ENCODE results near the gene ABHD13.
A peak's percentile ranks its signal among the peaks of the same experiment; 100 is the strongest.

The ABHD13 gene

DNA sequence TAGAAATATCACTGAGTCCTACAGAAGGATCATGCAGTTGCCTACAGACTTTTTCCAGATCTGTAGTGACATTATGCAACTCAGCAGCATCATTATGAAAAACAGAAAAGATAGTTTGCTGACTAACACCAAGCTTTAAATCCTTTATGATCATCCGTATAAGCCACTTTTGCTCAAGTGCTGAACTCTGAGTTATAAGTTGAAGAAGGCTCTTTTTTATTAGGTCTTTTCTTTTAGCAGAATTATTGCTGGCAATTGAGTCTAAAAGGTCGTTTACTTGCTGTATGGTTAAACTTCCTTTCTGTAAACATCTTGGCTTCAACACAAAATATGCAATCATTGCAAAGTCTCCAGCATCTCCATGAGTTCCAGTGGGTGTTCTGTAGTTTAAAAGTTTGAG, 7.6 kb upstream of the ABHD13 start:
- H3K4me3 ChIP-seq (ENCODE audit: low read depth, low read length) = no peak overlapping the region
- TF ChIP-seq, protein P1, sequence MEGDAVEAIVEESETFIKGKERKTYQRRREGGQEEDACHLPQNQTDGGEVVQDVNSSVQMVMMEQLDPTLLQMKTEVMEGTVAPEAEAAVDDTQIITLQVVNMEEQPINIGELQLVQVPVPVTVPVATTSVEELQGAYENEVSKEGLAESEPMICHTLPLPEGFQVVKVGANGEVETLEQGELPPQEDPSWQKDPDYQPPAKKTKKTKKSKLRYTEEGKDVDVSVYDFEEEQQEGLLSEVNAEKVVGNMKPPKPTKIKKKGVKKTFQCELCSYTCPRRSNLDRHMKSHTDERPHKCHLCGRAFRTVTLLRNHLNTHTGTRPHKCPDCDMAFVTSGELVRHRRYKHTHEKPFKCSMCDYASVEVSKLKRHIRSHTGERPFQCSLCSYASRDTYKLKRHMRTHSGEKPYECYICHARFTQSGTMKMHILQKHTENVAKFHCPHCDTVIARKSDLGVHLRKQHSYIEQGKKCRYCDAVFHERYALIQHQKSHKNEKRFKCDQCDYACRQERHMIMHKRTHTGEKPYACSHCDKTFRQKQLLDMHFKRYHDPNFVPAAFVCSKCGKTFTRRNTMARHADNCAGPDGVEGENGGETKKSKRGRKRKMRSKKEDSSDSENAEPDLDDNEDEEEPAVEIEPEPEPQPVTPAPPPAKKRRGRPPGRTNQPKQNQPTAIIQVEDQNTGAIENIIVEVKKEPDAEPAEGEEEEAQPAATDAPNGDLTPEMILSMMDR (IDR thresholded peaks at IDR 0.05; ENCODE audit: insufficient read depth, low read depth, low read length, missing control alignments) = no peak
- DNase-seq (ENCODE audit: low read depth) = no peak

DNA sequence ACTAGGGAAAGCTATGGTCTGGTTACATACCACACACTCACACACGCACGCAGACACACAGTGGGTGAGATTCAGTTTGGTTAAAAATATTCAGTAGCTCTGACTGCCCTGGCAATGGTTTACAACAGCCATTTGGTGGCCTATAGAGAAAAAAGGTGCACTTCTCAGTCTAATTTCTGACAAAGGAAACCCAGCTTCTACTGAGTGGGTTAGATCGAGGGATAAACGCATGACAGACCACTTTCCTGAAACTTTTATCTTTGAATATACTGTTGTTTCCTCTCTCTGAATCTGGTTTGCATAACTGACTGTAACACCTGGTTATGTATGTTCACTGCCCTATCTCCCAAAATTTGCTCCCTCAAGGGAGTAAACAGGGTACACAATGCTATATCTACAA, 5.3 kb upstream of the ABHD13 start:
- TF ChIP-seq, protein P1 (IDR thresholded peaks at IDR 0.05; ENCODE audit: insufficient read depth, low read depth, low read length, missing control alignments) = no peak
- H3K4me3 ChIP-seq (ENCODE audit: low read depth, low read length) = no peak overlapping the region

DNA sequence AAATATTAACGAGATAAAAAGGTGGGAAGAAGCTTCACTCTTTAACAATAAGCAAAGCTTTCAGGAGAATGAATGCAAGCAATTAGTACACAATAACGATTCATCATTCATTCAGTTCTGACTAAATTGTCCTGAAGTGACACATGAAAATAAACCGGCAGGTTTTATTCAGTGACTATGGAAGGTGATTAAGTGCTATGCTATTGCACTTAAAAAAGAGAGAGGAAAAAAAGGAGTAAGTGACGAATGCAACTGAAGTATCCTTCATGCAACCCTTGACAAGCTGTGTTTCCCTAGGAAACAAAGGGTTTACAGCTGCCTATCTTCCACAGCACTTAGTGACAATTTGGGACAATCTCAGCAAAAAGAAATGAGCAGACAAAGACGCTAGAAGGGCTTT, 4.2 kb upstream of the ABHD13 start:
- H3K4me3 ChIP-seq (ENCODE audit: low read depth, low read length) = peak overlapping the region; percentile 53; the same call in 1 of the 2 replicates
- TF ChIP-seq, protein P1 (IDR thresholded peaks at IDR 0.05; ENCODE audit: insufficient read depth, low read depth, low read length, missing control alignments) = no peak
- DNase-seq (ENCODE audit: low read depth) = no peak

More for the DNA sequence above, 5.3 kb upstream of the ABHD13 start:
- DNase-seq (ENCODE audit: low read depth) = no peak

DNA sequence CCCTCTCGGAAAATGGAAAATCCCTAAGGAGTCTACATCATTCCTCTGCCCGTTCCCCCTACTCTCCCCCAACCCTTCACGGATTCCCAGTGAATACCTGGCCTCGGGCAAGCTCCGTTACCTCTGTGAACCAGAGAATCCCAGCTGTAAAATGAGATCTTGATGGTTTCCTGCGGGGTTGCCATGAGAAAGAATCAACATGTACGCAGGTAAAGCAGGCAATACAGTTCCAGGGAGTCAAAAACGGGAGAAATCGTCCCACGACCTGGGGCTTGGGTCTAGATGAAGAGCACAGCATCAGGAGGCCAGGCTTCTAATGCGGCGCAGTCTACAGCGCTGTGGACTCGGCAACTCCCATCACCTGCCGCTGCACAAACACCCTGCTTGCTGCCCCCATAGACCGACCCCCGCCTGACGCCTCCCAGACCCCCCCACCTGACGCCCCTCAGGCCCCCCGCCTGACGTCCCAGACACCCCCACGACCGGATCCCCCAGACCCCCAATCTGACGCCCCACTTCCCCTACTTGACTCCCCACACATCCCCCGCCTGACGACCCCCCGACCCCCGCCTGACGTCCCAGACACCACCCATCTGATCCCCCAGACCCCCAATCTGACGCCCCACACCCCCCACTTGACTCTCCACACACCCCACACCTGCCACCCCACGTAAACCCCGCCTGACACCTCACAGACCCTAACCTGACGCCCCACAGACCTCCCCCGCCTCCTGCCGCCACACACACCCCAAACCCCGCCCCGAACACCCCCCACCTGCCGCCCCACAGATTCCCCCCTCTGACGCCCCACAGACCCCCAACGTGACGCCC, 3.5 kb upstream of the ABHD13 start:
- peak overlapping the region; percentile 53 for H3K4me3 ChIP-seq (ENCODE audit: low read depth, low read length)
- TF ChIP-seq, protein P1 (IDR thresholded peaks at IDR 0.05; ENCODE audit: insufficient read depth, low read depth, low read length, missing control alignments) = no peak
- DNase-seq (ENCODE audit: low read depth) = peak; percentile 13

DNA sequence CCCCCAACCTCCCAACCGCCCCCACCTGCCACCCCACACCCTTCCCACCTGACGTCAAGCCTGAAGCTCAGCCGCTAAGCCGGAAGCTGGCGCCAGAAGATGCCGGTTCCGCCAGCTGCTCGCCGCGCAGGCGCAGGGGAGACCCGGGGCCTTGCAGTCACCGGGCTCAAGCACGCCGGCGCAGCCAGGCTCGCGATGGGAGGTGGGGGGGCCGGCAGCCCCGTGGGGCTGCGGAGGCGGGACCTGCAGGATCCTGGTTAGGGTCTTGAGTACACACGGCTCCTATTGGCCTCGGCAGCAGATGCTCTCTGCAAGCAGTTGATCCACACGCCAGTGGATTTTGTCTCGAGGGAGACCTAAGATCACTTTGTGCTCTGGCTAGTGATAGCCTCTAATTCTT, 2.8 kb upstream of the ABHD13 start, which contains the start of gene LIG4:
LIG4 (minus strand) TSS at position 101 of the 400 bp plus-strand sequence. CDS start 4,268 bp downstream, outside the sequence.
- peak within 1 kb of the TSS; percentile 73 for H3K4me3 ChIP-seq (ENCODE audit: low read depth, low read length)
- peak; percentile 97 for DNase-seq (ENCODE audit: low read depth)
- TF ChIP-seq, protein P1 (IDR thresholded peaks at IDR 0.05; ENCODE audit: insufficient read depth, low read depth, low read length, missing control alignments) = no peak

DNA sequence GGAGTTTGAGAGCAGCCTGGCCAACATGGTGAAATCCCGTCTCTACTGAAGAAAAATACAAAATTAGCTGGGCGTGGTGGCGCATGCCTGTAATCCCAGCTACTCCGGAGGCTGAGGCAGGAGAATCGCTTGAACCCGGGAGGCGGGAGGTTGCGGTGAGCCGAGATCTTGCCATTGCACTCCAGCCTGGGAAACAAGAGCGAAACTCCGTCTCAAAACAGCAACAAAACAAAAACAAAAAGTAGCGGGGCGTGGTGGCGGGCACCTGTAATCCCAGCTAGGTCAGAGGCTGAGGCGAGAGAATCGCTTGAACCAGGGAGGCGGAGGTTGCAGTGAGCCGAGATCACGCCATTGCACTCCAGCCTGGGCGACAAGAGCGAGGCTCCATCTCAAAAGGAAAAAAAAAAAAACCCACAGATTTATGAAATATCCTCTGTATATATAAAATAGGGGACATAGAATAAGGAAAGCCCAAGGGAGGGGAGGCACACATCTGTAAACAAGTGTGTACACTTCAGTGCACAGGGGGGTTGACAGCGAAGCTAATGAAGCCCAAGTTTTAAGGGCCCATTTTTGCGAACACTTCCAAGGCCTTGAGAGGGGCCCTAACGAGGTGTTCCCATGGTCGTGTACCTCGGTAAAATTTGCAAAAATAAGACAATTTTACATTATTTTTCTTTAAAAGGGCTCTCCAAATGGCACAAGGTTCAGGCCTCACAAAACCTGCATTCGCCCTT, 717 bp upstream of the ABHD13 start:
- peak; percentile 16 for DNase-seq (ENCODE audit: low read depth)
- H3K4me3 ChIP-seq (ENCODE audit: low read depth, low read length) = peak overlapping the region; percentile 65

DNA sequence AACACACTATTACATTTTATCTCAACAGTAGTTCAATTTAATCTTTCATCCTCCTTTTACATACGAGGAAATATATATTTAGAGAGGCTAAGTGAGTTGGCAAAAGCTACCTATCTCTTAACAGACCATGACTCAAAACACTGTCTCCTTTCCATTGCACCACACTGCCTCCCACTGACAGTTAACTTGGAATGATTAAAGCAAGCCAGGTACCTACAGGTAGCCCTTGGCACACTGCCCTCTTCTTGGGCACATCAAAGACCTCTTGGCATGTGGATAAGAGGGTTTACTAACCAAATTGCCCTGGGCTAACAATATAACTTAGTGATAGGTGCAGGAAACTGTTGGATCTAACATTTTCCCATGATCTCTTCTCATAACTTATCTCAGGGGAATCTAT, 1.8 kb downstream of the ABHD13 start:
- TF ChIP-seq, protein P1 (IDR thresholded peaks at IDR 0.05; ENCODE audit: insufficient read depth, low read depth, low read length, missing control alignments) = no peak
- peak; percentile 18 for DNase-seq (ENCODE audit: low read depth)
- H3K4me3 ChIP-seq (ENCODE audit: low read depth, low read length) = peak overlapping the region; percentile 65
